A172 (cell line): ENCODE measurements around the gene PCBP3. TPM values are rescaled to one million over a fixed set of nuclear protein-coding genes. Genes with fewer than 3 reads are reported as not detected.
A peak's percentile ranks its signal among the peaks of the same experiment; 100 is the strongest.
"Not testable (repeated sequence)": the region's sequence is repeated elsewhere in the genome, so short reads cannot be mapped to it uniquely, and the experiment has no call there.

Source experiments
- DNase-seq: peaks from one replicate; pipeline ENCODE4 v3.0.0-alpha.2; 2015; ENCODE audit warnings: low spot score
- total RNA-seq: library from RNA; depleted of rRNA; stranded (reverse); fragments of >200 nt; shearing (Covaris generic); gene quantifications from 2 replicates; pipeline ENCODE4 v1.2.3, GENCODE V29; 2014

PCBP3 gene
- total RNA-seq, 1 experiment from 2014 or later = not detected

GRCh38 chr21:45613396-45613795, 30.1 kb upstream of the PCBP3 start:
- no peak for DNase-seq

- no peak for DNase-seq
These were observed 29.6 kb upstream of the PCBP3 start for GRCh38 chr21:45613881-45614280.

- peak; percentile 42 for DNase-seq
These were observed 28.3 kb upstream of the PCBP3 start for GRCh38 chr21:45615145-45615711.

- no peak for DNase-seq
These were observed 26.3 kb upstream of the PCBP3 start for GRCh38 chr21:45617021-45617921.

GRCh38 chr21:45618287-45618686, 25.2 kb upstream of the PCBP3 start:
- no peak for DNase-seq

GRCh38 chr21:45618846-45619485, 24.6 kb upstream of the PCBP3 start:
- peak; percentile 26 for DNase-seq

GRCh38 chr21:45620201-45620923, 23.2 kb upstream of the PCBP3 start:
- no peak for DNase-seq

GRCh38 chr21:45621435-45622331, 21.8 kb upstream of the PCBP3 start:
- not testable (repeated sequence) for DNase-seq

- DNase-seq = no peak
These were observed 21.0 kb upstream of the PCBP3 start for GRCh38 chr21:45622416-45623097.

GRCh38 chr21:45623436-45623835, 20.1 kb upstream of the PCBP3 start:
- no peak for DNase-seq

GRCh38 chr21:45626127-45626526, 17.4 kb upstream of the PCBP3 start:
- DNase-seq = not testable (repeated sequence)

- DNase-seq = no peak
These were observed 14.2 kb upstream of the PCBP3 start for GRCh38 chr21:45629046-45629981.

- DNase-seq = no peak
These were observed 13.3 kb upstream of the PCBP3 start for GRCh38 chr21:45630066-45630694.

GRCh38 chr21:45630876-45631275, 12.6 kb upstream of the PCBP3 start:
- DNase-seq = no peak

- no peak for DNase-seq
These were observed 12.0 kb upstream of the PCBP3 start for GRCh38 chr21:45631540-45631939.

GRCh38 chr21:45632160-45632559, 11.4 kb upstream of the PCBP3 start:
- DNase-seq = no peak

- no peak for DNase-seq
These were observed 10.8 kb upstream of the PCBP3 start for GRCh38 chr21:45632637-45633251.

- DNase-seq = no peak
These were observed 8.9 kb upstream of the PCBP3 start for GRCh38 chr21:45634511-45635183.
